Transverse colon (tissue), 4 donors: ENCODE data around the gene DAZAP1.

Experiments used
- POLR2A ChIP-seq: fragments of 450-650 bp; IDR thresholded peaks from one replicate; pipeline ENCODE4 v1.6.1; 2016; ENCODE audit warnings: antibody characterized with exemption, mild to moderate bottlenecking, moderate library complexity
- POLR2AphosphoS5 ChIP-seq, 3 donors: sonication (generic); formaldehyde crosslinking; IDR thresholded peaks; one replicate each; pipeline ENCODE4 v1.6.1; 2016; ENCODE audit warnings: antibody characterized with exemption in 3 of 3
- TF ChIP-seq, protein P1 (sequence below), 5 experiments: fragments of 200-600 bp in 3 of 5; fragments of 450-650 bp in 2 of 5; sonication (generic) in 3 of 5; IDR thresholded peaks; 1 replicate in 2 of 5; 2 replicates in 3 of 5; pipeline ENCODE4 v1.5.1; 2016 to 2017; ENCODE audit warnings: antibody characterized with exemption in 5 of 5, inconsistent platforms in 3 of 5, mild to moderate bottlenecking in 2 of 5, moderate library complexity in 1 of 5

DNA sequence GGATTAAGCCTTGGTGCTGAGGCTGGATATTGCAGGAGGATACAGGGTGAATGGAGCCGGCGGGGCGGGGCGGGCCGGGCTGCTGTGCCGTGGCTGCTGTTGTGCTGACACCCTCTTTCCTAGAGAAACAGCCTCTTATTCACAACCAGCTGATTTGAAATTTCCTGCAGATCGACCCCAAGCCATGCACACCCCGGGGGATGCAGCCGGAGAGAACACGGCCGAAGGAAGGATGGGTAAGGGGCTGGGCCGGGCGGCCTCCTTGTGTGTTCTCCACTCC lies 11.1 kb downstream of the DAZAP1 start:
- TF ChIP-seq POLR2A (no peak), POLR2AphosphoS5 (IDR thresholded peaks at IDR 0.05) (no peak)
- TF ChIP-seq, protein P1, sequence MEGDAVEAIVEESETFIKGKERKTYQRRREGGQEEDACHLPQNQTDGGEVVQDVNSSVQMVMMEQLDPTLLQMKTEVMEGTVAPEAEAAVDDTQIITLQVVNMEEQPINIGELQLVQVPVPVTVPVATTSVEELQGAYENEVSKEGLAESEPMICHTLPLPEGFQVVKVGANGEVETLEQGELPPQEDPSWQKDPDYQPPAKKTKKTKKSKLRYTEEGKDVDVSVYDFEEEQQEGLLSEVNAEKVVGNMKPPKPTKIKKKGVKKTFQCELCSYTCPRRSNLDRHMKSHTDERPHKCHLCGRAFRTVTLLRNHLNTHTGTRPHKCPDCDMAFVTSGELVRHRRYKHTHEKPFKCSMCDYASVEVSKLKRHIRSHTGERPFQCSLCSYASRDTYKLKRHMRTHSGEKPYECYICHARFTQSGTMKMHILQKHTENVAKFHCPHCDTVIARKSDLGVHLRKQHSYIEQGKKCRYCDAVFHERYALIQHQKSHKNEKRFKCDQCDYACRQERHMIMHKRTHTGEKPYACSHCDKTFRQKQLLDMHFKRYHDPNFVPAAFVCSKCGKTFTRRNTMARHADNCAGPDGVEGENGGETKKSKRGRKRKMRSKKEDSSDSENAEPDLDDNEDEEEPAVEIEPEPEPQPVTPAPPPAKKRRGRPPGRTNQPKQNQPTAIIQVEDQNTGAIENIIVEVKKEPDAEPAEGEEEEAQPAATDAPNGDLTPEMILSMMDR (IDR thresholded peaks at IDR 0.05), result no peak
